ENCODE data around the gene EXOC6.

EXOC6 gene

DNA sequence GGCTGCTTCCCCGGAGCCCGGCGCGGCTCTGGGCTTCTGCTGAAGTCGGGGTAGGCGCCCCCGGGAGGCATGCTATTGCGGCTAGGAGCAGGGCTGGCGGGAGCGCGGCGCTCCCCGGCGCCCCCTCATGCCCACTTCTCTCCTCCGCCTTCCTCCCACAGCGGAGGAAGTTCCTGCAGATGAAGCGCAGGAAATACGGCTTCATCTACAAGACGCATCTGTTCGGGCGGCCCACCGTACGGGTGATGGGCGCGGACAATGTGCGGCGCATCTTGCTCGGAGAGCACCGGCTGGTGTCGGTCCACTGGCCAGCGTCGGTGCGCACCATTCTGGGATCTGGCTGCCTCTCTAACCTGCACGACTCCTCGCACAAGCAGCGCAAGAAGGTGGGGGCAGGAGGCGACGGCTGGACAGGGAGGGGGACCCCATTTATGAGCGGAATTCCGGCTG, 225.9 kb downstream of the EXOC6 start:
- in situ Hi-C loops (cut with HindIII; ENCODE audit: low sequenced_read_pairs), result no loop called here

DNA sequence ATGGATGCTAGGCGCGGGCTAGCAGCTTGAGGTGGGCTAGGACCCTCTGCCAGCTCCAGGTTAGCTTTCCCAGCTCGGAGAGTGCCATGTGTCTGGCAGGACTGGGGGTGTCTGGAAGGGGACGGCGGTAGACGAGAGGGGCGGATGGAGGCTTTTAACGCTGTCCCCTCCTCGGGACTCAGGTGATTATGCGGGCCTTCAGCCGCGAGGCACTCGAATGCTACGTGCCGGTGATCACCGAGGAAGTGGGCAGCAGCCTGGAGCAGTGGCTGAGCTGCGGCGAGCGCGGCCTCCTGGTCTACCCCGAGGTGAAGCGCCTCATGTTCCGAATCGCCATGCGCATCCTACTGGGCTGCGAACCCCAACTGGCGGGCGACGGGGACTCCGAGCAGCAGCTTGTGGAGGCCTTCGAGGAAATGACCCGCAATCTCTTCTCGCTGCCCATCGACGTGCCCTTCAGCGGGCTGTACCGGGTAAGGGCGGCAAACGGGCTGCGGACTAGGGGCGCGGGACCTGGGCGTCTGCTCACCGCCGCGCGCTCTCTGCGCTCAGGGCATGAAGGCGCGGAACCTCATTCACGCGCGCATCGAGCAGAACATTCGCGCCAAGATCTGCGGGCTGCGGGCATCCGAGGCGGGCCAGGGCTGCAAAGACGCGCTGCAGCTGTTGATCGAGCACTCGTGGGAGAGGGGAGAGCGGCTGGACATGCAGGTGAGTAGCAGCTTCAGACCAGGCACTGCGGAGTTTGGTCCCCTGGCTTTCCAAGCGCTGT, 226.5 kb downstream of the EXOC6 start:
- in situ Hi-C loops (cut with HindIII; ENCODE audit: low sequenced_read_pairs), result no loop called here

- in situ Hi-C loops (cut with HindIII; ENCODE audit: low sequenced_read_pairs), result no loop called here
These were observed 227.3 kb downstream of the EXOC6 start for GRCh38 chr10:93075369-93076221.

DNA sequence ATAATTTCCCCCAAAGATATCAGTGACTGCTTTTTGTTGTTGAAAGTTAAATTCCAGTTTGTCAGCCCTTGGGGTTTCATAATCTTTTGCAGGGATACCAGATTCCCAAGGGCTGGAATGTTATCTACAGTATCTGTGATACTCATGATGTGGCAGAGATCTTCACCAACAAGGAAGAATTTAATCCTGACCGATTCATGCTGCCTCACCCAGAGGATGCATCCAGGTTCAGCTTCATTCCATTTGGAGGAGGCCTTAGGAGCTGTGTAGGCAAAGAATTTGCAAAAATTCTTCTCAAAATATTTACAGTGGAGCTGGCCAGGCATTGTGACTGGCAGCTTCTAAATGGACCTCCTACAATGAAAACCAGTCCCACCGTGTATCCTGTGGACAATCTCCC, 228.6 kb downstream of the EXOC6 start:
- in situ Hi-C loops (cut with HindIII; ENCODE audit: low sequenced_read_pairs), result no loop called here

- in situ Hi-C loops (cut with HindIII; ENCODE audit: low sequenced_read_pairs), result no loop called here
These were observed 229.6 kb downstream of the EXOC6 start for GRCh38 chr10:93077860-93078337.

DNA sequence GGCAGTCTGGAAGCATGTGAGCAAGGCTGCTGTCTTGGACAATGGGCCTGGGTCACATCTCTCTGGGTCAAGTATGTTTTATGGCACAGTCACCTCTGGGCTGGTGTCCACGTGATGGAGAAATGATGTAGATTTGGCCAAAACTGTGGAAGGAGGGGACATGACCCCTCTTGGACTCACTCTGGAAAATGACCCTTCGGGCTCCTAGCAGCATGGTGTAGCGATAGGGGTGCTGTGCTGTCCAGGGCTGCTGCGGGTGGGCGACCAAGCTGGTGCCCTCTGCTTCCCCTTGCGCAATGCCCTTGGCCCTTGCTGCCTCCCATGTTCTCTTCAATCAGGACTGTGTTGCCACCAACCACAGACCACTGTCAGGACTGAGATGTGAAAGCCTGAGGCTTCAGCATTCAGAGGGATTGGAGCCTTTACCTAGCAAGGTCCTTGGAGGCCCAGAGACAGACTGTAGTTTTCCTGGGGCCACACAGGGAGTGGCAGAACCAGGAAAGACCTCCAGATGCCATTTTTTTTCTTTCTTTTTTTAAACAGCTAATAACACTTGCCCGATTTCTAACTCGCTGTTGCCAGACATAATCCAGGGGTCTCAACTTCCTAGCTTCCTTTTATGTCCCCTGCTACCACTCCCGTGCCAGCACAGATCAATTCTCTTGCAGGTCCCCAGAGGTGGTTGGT, 231.5 kb downstream of the EXOC6 start:
- in situ Hi-C loops (cut with HindIII; ENCODE audit: low sequenced_read_pairs), result no loop called here

- in situ Hi-C loops (cut with HindIII; ENCODE audit: low sequenced_read_pairs), result no loop called here
These were observed 232.2 kb downstream of the EXOC6 start for GRCh38 chr10:93080350-93081046.

- in situ Hi-C loops (cut with HindIII; ENCODE audit: low sequenced_read_pairs), result no loop called here
These were observed 233.0 kb downstream of the EXOC6 start for GRCh38 chr10:93081318-93081717.

DNA sequence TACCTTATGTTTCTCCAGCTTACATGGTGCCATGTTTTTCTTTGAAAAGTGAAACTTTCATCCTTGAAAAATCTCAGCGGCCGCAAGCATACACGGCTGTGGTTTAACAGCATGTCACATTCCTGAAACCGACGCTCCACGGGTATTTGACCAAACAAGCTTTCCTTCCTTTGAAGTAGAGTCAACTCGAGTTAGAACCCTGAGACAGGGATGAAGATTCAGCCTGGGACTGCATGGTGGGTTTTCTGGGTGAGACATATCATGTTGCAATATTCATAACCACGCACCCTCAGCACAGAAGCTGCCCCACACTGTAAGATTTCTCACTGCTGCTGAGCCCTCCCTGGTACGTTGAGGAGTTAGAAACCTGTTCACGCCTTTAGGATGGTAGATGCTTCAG, 233.5 kb downstream of the EXOC6 start:
- in situ Hi-C loops (cut with HindIII; ENCODE audit: low sequenced_read_pairs), result no loop called here

DNA sequence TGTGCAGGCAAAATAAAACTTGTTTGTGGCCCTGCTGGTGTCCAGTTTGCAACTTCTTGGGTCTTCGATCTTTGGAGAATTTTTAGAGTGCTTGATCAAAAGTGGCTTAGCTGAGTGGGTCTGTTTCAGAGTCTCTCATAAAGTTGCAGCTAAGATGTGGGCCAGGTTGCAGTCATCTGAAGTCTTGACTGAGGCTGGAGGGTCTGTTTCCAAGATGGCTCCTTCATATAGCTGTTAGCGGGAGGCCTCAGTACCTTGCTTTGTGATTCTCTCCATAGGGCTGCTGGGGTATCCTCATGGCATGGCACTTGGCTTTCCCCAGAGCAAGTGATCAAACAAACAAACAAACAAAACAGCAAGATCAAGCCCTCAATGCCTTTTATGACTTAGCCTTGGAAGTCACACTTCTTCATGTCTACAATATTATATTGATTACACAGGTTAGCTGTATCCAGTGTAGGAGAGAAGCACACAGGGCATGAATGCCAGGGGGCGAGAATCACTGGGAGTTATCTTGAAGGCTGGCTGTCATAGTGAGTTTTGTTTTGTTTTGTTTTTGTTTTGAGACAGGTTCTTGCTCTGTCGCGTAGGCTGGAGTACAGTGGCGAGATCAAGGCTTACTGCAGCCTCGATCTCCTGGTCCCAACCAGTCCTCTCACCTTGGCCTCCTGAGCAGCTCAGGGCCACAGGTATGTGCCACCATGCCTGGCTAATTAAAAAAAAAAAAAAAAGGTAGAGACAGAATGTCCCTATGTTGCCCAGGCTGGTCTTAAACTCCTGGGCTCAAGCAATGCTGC, 235.6 kb downstream of the EXOC6 start:
- in situ Hi-C loops (cut with HindIII; ENCODE audit: low sequenced_read_pairs), result no loop called here

- in situ Hi-C loops (cut with HindIII; ENCODE audit: low sequenced_read_pairs), result no loop called here
These were observed 237.0 kb downstream of the EXOC6 start for GRCh38 chr10:93085272-93085859.

GRCh38 chr10:93086289-93086688, 238.0 kb downstream of the EXOC6 start:
- in situ Hi-C loops (cut with HindIII; ENCODE audit: low sequenced_read_pairs), result no loop called here

- in situ Hi-C loops (cut with HindIII; ENCODE audit: low sequenced_read_pairs), result no loop called here
These were observed 239.5 kb downstream of the EXOC6 start for GRCh38 chr10:93087846-93088245.

DNA sequence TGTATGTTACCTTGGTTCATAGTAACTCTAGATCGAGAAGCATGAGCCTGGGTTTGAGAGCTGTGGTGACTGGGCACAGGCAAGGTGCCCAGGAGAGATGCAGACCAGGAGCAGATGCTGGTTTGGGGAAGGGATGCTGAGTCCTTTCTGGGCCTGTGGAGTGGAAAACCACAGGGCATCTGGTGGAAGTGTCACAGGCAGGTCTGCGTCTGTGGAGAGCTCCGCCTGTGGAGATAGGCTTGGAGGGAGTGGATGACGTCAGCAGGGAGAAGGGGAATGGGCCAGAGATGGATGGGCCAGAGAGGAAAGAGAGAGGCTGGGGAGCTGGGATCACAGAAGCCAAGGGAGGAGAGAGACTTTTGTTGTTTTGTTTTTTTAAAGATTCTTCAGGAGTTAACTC, 240.1 kb downstream of the EXOC6 start:
- in situ Hi-C loops (cut with HindIII; ENCODE audit: low sequenced_read_pairs), result no loop called here

DNA sequence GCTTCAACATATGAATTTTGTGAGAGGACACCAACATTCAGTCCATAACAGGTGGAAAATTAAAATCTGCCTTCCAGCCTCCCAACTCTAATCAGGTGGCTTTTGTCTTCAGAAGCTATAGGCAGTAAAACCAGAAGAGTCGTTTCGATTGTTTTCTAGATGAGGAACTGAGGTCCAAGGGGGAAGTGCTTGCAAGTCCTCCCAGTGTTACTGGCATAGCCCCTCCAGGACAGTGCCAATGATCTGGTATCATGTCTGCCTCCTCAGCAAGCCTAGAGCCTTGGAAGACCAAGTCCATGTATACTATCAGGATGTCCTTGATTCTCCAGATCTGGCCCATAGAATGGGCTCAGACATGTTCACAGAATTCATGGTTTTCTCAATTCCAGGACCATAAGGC, 242.3 kb downstream of the EXOC6 start:
- in situ Hi-C loops (cut with HindIII; ENCODE audit: low sequenced_read_pairs), result no loop called here

DNA sequence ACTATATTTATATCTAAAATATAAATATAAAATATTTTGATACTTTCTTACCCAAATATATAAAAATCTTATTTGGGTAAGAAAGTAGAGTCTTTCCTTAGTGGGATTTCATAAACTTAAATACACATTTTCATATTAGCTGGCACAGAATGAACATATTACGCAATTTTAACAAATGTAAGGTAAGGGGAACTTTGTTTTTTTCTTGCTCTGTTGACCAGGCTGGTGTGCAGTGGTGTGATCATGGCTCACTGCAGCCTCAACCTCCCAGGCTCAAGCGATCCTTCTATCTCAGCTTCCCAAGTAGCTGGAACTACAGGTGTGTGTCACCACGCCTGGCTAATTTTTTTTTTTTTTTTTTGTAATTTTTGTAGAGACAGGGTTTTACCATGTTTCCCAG, 243.6 kb downstream of the EXOC6 start:
- in situ Hi-C loops (cut with HindIII; ENCODE audit: low sequenced_read_pairs), result no loop called here

- in situ Hi-C loops (cut with HindIII; ENCODE audit: low sequenced_read_pairs), result no loop called here
These were observed 246.9 kb downstream of the EXOC6 start for GRCh38 chr10:93095225-93095624.

DNA sequence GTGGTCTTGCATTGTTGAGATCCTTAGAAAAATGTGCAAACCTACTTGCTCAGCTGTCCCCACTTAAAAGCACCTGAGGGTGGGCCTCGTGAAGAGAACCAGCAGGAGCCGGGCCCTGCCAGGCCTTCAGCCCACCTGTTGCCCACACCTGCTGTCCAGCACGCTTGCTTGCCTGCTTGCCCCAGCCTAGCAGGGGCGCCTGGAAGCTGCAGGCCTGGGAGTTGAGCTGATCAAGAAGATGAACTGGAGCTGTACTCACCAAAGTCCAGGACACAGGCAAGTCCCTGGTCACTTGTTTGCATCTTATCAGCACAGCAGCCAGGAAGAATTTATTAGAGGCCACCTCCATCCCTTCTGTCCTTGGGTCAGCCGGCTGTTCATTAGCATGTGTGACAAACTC, 248.6 kb downstream of the EXOC6 start:
- in situ Hi-C loops (cut with HindIII; ENCODE audit: low sequenced_read_pairs), result no loop called here

- in situ Hi-C loops (cut with HindIII; ENCODE audit: low sequenced_read_pairs), result no loop called here
These were observed 249.1 kb downstream of the EXOC6 start for GRCh38 chr10:93097386-93097785.

GRCh38 chr10:93098816-93099215, 250.5 kb downstream of the EXOC6 start:
- in situ Hi-C loops (cut with HindIII; ENCODE audit: low sequenced_read_pairs), result no loop called here
